Body of pancreas (tissue), 4 donors: ENCODE results near the gene ATP10A. TPM values are rescaled to one million over a fixed set of nuclear protein-coding genes. Genes with fewer than 3 reads are reported as not detected.

Experiments used
- ATAC-seq: fragments of 150-250 bp; one replicate; pipeline ENCODE4 v1.9.1; 2016
- DNase-seq, 4 donors: peaks; one replicate each; pipeline ENCODE4 v3.0.0-alpha.2; 2019
- H3K27ac ChIP-seq, 4 donors: fragments of 200-600 bp; sonication (generic); 1 replicate in 3 of 4; 2 replicates in 1 of 4; pipeline versions ENCODE4 v1.5.1 to v1.6.1; 2016 to 2019; ENCODE audit warnings: mild to moderate bottlenecking in 1 of 4, mixed read lengths in 1 of 4, moderate library complexity in 1 of 4
- H3K27me3 ChIP-seq, 2 donors: fragments of 200-600 bp; sonication (generic); one replicate each; pipeline ENCODE4 v1.6.0; 2016; ENCODE audit warnings: mild to moderate bottlenecking in 1 of 2
- H3K36me3 ChIP-seq, 2 donors: fragments of 200-600 bp; sonication (generic); replicated peaks in 1 of 2; 2 replicates each; pipeline ENCODE4 v1.5.1; 2016; ENCODE audit warnings: low read depth in 2 of 2; ENCODE audit not compliant: insufficient read depth in 1 of 2
- H3K4me1 ChIP-seq: fragments of 200-600 bp; sonication (generic); one replicate; pipeline ENCODE4 v1.6.0; 2016
- H3K4me3 ChIP-seq, 2 donors: fragments of 200-600 bp; sonication (generic); 1 replicate in 1 of 2; 2 replicates in 1 of 2; pipeline ENCODE4 v1.5.1; 2016 to 2019
- H3K9me3 ChIP-seq, 3 donors: fragments of 200-600 bp; sonication (generic); 1 replicate in 2 of 3; 2 replicates in 1 of 3; pipeline ENCODE4 v1.5.1; 2016
- POLR2A ChIP-seq, 3 donors: fragments of 450-650 bp; IDR thresholded peaks; one replicate each; pipeline ENCODE4 v1.6.1; 2016; ENCODE audit warnings: antibody characterized with exemption in 3 of 3, mild to moderate bottlenecking in 2 of 3
- WGBS, 2 donors: methylation state at CpG; one replicate each; pipeline ENCODE4 v1.1.5; 2017; 5-methylcytosine and 5-hydroxymethylcytosine counted together
- intact Hi-C: fragments of 100-400 bp; cut with DNase I; formaldehyde crosslinking; loops from one replicate; pipeline ENCODE4 v1.15.1; 2023
- total RNA-seq, 2 donors: library from RNA; depleted of rRNA; stranded (reverse); fragments of >200 nt; gene quantifications; one replicate each; pipeline ENCODE4 v1.1.0, GENCODE V29; 2016
- TF ChIP-seq, protein P1 (sequence below), 7 experiments: fragments of 450-650 bp in 4 of 7; fragments of 200-600 bp in 3 of 7; sonication (generic) in 3 of 7; IDR thresholded peaks; one replicate each; pipeline ENCODE4 v1.5.1; 2016 to 2019; ENCODE audit warnings: antibody characterized with exemption in 7 of 7

Gene ATP10A
- total RNA-seq, 2 donors from 2014 or later = 1.3 to 2.0 TPM

DNA sequence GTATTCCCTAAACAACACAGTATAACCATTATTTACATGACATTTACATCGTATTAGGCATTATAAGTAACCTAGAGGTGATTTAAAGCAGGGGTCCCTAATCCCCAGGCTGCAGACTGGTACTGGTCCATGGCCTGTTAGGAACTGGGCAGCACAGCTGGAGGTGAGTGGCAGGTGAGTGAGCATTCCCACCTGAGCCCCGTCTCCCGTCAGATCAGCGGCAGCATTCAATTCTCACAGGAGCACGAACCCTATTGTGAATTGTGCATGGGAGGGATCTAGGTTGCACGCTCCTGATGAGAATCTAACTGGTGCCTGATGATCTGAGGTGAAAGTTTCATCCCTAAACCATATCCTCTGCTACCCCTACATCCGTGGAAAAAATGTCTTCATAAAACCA is 138.2 kb downstream of the ATP10A start:
- no peak overlapping the region for H3K27ac ChIP-seq
- no peaks in the 10 kb centered on the region for H3K36me3 ChIP-seq
- intact Hi-C loops = loop anchor here (10.0 kb wide), 1 partner anchor 80 kb away; no protein-coding TSS in a partner anchor
- H3K9me3 ChIP-seq = no peaks in the 10 kb centered on the region
- no peaks in the 10 kb centered on the region for H3K4me1 ChIP-seq
- no peak overlapping the region for H3K4me3 ChIP-seq
- ATAC-seq = no peak
- TF ChIP-seq POLR2A (IDR thresholded peaks at IDR 0.05) = no peak
- TF ChIP-seq, protein P1, sequence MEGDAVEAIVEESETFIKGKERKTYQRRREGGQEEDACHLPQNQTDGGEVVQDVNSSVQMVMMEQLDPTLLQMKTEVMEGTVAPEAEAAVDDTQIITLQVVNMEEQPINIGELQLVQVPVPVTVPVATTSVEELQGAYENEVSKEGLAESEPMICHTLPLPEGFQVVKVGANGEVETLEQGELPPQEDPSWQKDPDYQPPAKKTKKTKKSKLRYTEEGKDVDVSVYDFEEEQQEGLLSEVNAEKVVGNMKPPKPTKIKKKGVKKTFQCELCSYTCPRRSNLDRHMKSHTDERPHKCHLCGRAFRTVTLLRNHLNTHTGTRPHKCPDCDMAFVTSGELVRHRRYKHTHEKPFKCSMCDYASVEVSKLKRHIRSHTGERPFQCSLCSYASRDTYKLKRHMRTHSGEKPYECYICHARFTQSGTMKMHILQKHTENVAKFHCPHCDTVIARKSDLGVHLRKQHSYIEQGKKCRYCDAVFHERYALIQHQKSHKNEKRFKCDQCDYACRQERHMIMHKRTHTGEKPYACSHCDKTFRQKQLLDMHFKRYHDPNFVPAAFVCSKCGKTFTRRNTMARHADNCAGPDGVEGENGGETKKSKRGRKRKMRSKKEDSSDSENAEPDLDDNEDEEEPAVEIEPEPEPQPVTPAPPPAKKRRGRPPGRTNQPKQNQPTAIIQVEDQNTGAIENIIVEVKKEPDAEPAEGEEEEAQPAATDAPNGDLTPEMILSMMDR (IDR thresholded peaks at IDR 0.05) = no peak
- no peak for DNase-seq
- no peaks in the 10 kb centered on the region for H3K27me3 ChIP-seq
- WGBS, 2 donors = 77 to 81% methylated on average over 7 of the region's 7 CpGs

DNA sequence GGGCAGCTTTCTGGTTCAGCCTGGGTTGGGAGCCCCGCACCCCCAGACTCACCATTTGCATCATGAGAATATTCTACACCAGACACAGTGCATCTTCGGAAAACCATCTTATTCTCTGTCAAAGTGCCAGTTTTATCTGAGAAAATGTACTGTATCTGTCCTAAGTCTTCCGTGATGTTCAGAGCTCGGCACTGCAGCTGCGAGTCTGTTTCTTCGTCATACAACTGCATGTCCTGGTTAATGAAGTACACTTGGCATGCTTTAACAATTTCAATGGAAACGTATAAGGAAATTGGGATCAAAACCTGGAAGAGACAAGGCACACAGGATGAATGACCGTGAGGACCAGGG is 141.5 kb downstream of the ATP10A start:
- H3K36me3 ChIP-seq = no peaks in the 10 kb centered on the region
- WGBS, 2 donors = 59 to 60% methylated on average over 8 of the region's 8 CpGs

DNA sequence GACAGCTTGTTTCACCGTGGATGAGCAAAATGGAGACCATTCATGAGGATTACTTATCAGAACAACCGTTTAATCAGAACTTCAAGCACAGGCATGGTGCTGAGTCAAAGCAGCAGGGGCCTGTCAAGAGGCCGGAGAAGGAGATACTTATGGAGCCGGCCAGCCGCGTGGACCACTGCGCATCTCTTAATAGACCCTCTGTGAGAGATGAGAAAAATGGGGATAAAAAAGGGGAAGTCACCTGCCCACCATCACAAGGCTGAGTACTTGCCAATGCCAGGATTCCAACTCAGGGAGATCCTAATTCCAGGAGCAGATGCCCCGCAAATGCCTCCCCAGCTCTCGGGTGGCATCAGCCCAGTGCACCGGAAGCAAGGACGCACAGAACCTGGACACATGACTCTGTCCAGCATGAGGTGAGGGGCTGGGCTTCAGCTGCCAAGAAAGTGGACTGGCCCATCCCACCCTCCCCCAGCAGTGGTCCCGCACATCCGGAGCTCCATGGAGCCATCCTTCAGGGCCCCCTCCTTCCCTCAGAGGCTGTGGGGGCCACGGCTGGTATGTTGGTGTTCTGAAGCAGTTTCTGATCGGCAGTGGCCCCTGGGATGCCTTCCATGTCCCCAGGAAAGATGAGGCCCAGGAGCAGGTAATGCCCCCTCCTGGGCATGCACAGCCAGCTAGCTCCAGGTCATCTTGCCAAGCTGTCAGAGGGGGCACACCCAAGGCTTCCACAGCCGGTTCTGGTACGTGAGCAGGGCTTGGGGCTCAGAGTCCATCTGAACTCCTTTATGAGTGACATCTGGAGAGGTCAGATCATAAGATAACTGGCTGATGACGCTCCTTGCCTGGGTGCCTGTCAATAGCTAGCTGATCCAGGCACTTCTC is 143.8 kb downstream of the ATP10A start:
- Histone ChIP-seq H3K27ac (no peak overlapping the region), H3K4me1 (no peaks in the 10 kb centered on the region), H3K27me3 (no peaks in the 10 kb centered on the region), H3K4me3 (no peak overlapping the region), H3K36me3 (no peaks in the 10 kb centered on the region), H3K9me3 (no peaks in the 10 kb centered on the region)
- WGBS, 2 donors = 65 to 71% methylated on average over 13 to 18 of the region's 18 CpGs
- no peak for DNase-seq
- ATAC-seq = no peak
- intact Hi-C loops = no loop called here
- TF ChIP-seq POLR2A (IDR thresholded peaks at IDR 0.05) = no peak
- TF ChIP-seq, protein P1 (IDR thresholded peaks at IDR 0.05) = no peak

More for the DNA sequence above, 141.5 kb downstream of the ATP10A start:
- intact Hi-C loops = loop anchor here (10.0 kb wide), 1 partner anchor 83 kb away; no protein-coding TSS in a partner anchor
- Histone ChIP-seq H3K27ac (no peak overlapping the region), H3K4me1 (no peaks in the 10 kb centered on the region), H3K27me3 (no peaks in the 10 kb centered on the region), H3K4me3 (no peak overlapping the region), H3K9me3 (no peaks in the 10 kb centered on the region)
- no peak for TF ChIP-seq POLR2A (IDR thresholded peaks at IDR 0.05)
- TF ChIP-seq, protein P1 (IDR thresholded peaks at IDR 0.05) = no peak
- no peak for ATAC-seq
- DNase-seq = no peak

DNA sequence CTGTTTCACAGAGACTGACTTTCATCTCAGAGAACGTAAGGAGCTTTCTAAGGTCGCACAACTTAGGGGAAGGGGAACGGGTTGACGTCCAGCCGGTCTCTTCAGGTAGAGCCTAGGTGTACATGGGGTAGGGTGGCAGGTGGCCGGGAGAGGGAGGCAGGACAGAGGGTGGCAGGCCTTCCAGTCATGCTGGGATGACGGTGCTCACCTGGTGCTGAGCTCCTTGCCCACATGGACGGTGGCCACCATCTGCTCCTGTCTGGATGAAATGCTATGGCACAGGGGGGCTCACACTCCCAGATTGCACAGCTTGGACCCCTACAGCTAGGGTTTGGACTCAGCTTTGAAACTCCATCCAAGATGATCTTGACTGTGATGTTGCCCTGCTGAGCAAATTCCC is 144.5 kb downstream of the ATP10A start:
- WGBS, 2 donors = 76 to 84% methylated on average over 6 to 8 of the region's 8 CpGs
- Histone ChIP-seq H3K4me3 (no peak overlapping the region), H3K27me3 (no peaks in the 10 kb centered on the region), H3K27ac (no peak overlapping the region), H3K36me3 (no peaks in the 10 kb centered on the region), H3K4me1 (no peaks in the 10 kb centered on the region), H3K9me3 (no peaks in the 10 kb centered on the region)
- no peak for ATAC-seq
- TF ChIP-seq POLR2A (IDR thresholded peaks at IDR 0.05) = no peak
- TF ChIP-seq, protein P1 (IDR thresholded peaks at IDR 0.05) = no peak
- intact Hi-C loops = no loop called here
- no peak for DNase-seq

DNA sequence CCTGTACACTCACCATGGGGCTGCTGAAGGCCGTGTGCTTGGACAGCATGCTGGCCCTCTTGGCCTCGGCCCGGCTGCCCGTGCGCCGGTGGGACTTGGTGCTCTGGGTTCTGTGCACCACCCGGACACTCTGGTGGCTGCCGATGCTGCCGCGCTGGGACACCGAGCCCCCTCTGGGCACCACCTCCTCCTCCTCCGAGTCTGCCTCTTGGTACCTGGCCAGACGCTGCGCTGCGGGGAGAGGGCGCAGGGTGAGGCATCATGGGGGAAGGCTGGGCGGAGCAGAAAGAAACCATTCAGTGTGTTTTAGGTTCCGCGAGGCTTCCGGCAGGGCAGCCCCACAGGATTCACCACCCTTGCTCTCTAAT is 145.0 kb downstream of the ATP10A start:
- Histone ChIP-seq H3K36me3 (no peaks in the 10 kb centered on the region), H3K27ac (no peak overlapping the region), H3K4me1 (no peaks in the 10 kb centered on the region), H3K9me3 (no peaks in the 10 kb centered on the region), H3K27me3 (no peaks in the 10 kb centered on the region), H3K4me3 (no peak overlapping the region)
- no peak for DNase-seq
- intact Hi-C loops = no loop called here
- ATAC-seq = no peak
- WGBS, 2 donors = 82 to 88% methylated on average over 20 of the region's 20 CpGs
- TF ChIP-seq POLR2A (IDR thresholded peaks at IDR 0.05) = no peak
- TF ChIP-seq, protein P1 (IDR thresholded peaks at IDR 0.05) = no peak
